Adrenal gland (tissue), 12 donors: ENCODE measurements around the gene LMNA. TPM values are rescaled to one million over a fixed set of nuclear protein-coding genes. Genes with fewer than 3 reads are reported as not detected.

ENCODE experiments used
- DNase-seq, 7 donors: peaks; one replicate each; pipeline ENCODE4 v3.0.0-alpha.2; 2019 to 2020
- H3K27ac ChIP-seq, 5 donors: fragments of 200-600 bp; sonication (generic) in 4 of 5; 1 replicate in 3 of 5; 2 replicates in 2 of 5; pipeline versions ENCODE4 v1.5.1 to v1.8.0; 2016 to 2020; ENCODE audit warnings: mild to moderate bottlenecking in 1 of 5
- H3K27me3 ChIP-seq: fragments of 200-600 bp; 2 replicates; pipeline ENCODE4 v1.8.0; 2021
- H3K36me3 ChIP-seq, 2 donors: fragments of 200-600 bp; replicated peaks in 1 of 2; 1 replicate in 1 of 2; 2 replicates in 1 of 2; pipeline versions ENCODE4 v1.5.1 to v1.8.0; 2018 to 2022
- H3K4me1 ChIP-seq, 2 donors: fragments of 200-600 bp; replicated peaks in 1 of 2; 1 replicate in 1 of 2; 2 replicates in 1 of 2; pipeline versions ENCODE4 v1.5.1 to v1.8.0; 2018 to 2021
- H3K4me3 ChIP-seq, 4 donors: fragments of 200-600 bp; sonication (generic) in 3 of 4; one replicate each; pipeline ENCODE4 v1.5.1; 2016 to 2018
- H3K9me3 ChIP-seq, 3 donors: fragments of 200-600 bp; sonication (generic) in 1 of 3; replicated peaks in 1 of 3; 1 replicate in 2 of 3; 2 replicates in 1 of 3; pipeline versions ENCODE4 v1.5.1 to v1.8.0; 2016 to 2021
- CTCF ChIP-seq, 6 experiments: fragments of 450-650 bp in 4 of 6; fragments of 200-600 bp in 2 of 6; sonication (generic) in 1 of 6; IDR thresholded peaks; 1 replicate in 5 of 6; 2 replicates in 1 of 6; pipeline versions ENCODE4 v1.5.1 to v1.8.0; 2016 to 2021; ENCODE audit warnings: antibody characterized with exemption in 6 of 6, mild to moderate bottlenecking in 2 of 6, moderate library complexity in 1 of 6
- POLR2A ChIP-seq, 2 donors: fragments of 450-650 bp; IDR thresholded peaks; one replicate each; pipeline ENCODE4 v1.6.1; 2017; ENCODE audit warnings: antibody characterized with exemption in 2 of 2, mild to moderate bottlenecking in 2 of 2, moderate library complexity in 1 of 2
- WGBS, 4 donors: extraction: QIAGEN DNeasy Blood & Tissue Kit in 2 of 4; methylation state at CpG; one replicate each; pipeline versions ENCODE4 v1.1.5 to v1.1.7; 2013 to 2017; 5-methylcytosine and 5-hydroxymethylcytosine counted together
- intact Hi-C, 2 donors: fragments of 100-400 bp; cut with DNase I; formaldehyde crosslinking; loops; one replicate each; pipeline versions ENCODE4 v1.14.1 to v1.15.0; 2022 to 2023
- polyA plus RNA-seq, 3 donors: library from polyadenylated mRNA; stranded (reverse); fragments of 200-250 nt in 2 of 3; fragments of 350-450 nt in 1 of 3; fragmentation: Illumina TruSeq in 1 of 3; extraction: RNeasy Lipid Tissue Mini Kit (QIAGEN cat#74804) in 1 of 3; gene quantifications; one replicate each; pipeline ENCODE4 v1.2.3, GENCODE V29; 2013 to 2014
- total RNA-seq, 9 donors: library from RNA; depleted of rRNA in 4 of 9; stranded (reverse); fragments of >200 nt in 4 of 9; fragments of 120-200 nt in 1 of 9; fragmentation: NEBNext Ultra II Directional in 1 of 9; extraction: Animal tissue kit (Norgen Biotek cat#: 25700) in 1 of 9; gene quantifications; one replicate each; pipeline versions ENCODE4 v1.1.0 to v1.2.4, GENCODE V29; 2013 to 2023
- donor health status: healthy with polysubstance abuse.
- donor health status: Bipolar disorder and iron deficiency.
- donor health status: DM: yes; HTN: yes; CAD: no.
- donor health status: DM: no; HTN: no; CAD: no.
- donor health status: DM: no; HTN: no; CAD: no.
- donor health status: DM: yes; HTN: yes; CAD: no.

LMNA gene
- total and polyA plus RNA-seq, 12 donors, result 116 to 591 (median 382) TPM

- Histone ChIP-seq H3K36me3 (peaks cover 0 to 94% of the 10 kb centered on the region in 2 donors), H3K4me1 (peaks cover 3 to 8% of the 10 kb centered on the region in 2 donors), H3K9me3 (no peaks in the 10 kb centered on the region), H3K27me3 (no peaks in the 10 kb centered on the region), H3K4me3 (no peak overlapping the region), H3K27ac (peak overlapping the region in 1 of 5 donors; percentile 18)
- TF ChIP-seq POLR2A (IDR thresholded peaks at IDR 0.05), result no peak
- no peak for TF ChIP-seq CTCF (IDR thresholded peaks at IDR 0.05)
- 84 to 92% (median 91%) methylated on average over 13 to 18 of the region's 18 CpGs for WGBS, 4 donors
- DNase-seq, result no peak
- intact Hi-C loops, result no loop called here
Observed at GRCh38 chr1:156134716-156135435, 20.4 kb downstream of the LMNA start.

DNA sequence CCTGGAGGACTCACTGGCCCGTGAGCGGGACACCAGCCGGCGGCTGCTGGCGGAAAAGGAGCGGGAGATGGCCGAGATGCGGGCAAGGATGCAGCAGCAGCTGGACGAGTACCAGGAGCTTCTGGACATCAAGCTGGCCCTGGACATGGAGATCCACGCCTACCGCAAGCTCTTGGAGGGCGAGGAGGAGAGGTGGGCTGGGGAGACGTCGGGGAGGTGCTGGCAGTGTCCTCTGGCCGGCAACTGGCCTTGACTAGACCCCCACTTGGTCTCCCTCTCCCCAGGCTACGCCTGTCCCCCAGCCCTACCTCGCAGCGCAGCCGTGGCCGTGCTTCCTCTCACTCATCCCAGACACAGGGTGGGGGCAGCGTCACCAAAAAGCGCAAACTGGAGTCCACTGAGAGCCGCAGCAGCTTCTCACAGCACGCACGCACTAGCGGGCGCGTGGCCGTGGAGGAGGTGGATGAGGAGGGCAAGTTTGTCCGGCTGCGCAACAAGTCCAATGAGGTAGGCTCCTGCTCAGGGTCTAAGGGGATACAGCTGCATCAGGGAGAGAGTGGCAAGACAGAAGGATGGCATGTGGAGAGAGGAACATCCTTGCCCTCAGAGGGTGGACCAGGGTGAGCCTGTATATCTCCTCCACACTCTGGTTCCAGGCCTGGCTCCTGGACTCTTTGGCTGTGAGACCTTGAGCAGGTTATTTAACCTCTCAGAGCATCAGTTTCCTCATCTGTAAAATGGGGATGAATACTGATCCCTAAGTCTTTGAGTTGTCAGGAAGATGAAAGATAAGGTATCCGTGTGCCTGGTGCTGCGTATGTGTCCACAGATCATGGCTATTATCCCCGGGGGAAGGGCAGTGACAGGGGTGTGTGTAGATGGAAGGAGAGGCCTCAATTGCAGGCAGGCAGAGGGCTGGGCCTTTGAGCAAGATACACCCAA, 21.7 kb downstream of the LMNA start:
- peaks cover 0 to 86% of the 10 kb centered on the region in 2 donors for H3K36me3 ChIP-seq
- TF ChIP-seq CTCF (IDR thresholded peaks at IDR 0.05), result no peak
- no peak for TF ChIP-seq POLR2A (IDR thresholded peaks at IDR 0.05)
- H3K4me3 ChIP-seq, result no peak overlapping the region
- no peaks in the 10 kb centered on the region for H3K27me3 ChIP-seq
- no peak overlapping the region for H3K27ac ChIP-seq
- intact Hi-C loops, result no loop called here
- DNase-seq, result peak in 1 of 7 donors; percentile 22
- 88 to 92% (median 90%) methylated on average over 32 to 34 of the region's 34 CpGs for WGBS, 4 donors
- no peaks in the 10 kb centered on the region for H3K4me1 ChIP-seq
- H3K9me3 ChIP-seq, result no peaks in the 10 kb centered on the region

DNA sequence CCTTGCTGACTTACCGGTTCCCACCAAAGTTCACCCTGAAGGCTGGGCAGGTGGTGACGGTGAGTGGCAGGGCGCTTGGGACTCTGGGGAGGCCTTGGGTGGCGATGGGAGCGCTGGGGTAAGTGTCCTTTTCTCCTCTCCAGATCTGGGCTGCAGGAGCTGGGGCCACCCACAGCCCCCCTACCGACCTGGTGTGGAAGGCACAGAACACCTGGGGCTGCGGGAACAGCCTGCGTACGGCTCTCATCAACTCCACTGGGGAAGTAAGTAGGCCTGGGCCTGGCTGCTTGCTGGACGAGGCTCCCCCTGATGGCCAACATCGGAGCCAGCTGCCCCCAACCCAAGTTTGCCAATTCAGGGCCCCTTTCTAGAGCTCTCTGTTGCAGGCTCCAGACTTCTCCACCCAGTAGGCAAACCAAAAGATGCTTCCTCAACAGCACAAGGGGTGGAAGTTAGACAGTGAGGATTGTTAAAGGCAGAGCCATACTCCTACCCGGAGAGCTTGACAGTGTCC, 22.5 kb downstream of the LMNA start:
- intact Hi-C loops, result no loop called here
- H3K9me3 ChIP-seq, result no peaks in the 10 kb centered on the region
- H3K27ac ChIP-seq, result no peak overlapping the region
- WGBS, 4 donors, result 77 to 90% (median 80%) methylated on average over 2 to 12 of the region's 12 CpGs
- no peaks in the 10 kb centered on the region for H3K4me1 ChIP-seq
- peaks cover 0 to 78% of the 10 kb centered on the region in 2 donors for H3K36me3 ChIP-seq
- DNase-seq, result peak in 1 of 7 donors; percentile 21
- no peaks in the 10 kb centered on the region for H3K27me3 ChIP-seq
- no peak overlapping the region for H3K4me3 ChIP-seq
- TF ChIP-seq POLR2A (IDR thresholded peaks at IDR 0.05) (no peak), CTCF (IDR thresholded peaks at IDR 0.05) (no peak)

- TF ChIP-seq POLR2A (IDR thresholded peaks at IDR 0.05) (no peak), CTCF (IDR thresholded peaks at IDR 0.05) (no peak)
- Histone ChIP-seq H3K4me1 (no peaks in the 10 kb centered on the region), H3K27ac (no peak overlapping the region), H3K4me3 (no peak overlapping the region), H3K27me3 (no peaks in the 10 kb centered on the region), H3K36me3 (peaks cover 0 to 63% of the 10 kb centered on the region in 2 donors), H3K9me3 (no peaks in the 10 kb centered on the region)
- intact Hi-C loops, result no loop called here
- DNase-seq, result peak in 1 of 7 donors; percentile 24
- WGBS, 4 donors, result 87 to 92% (median 90%) methylated on average over 9 to 22 of the region's 22 CpGs
Observed at GRCh38 chr1:156138458-156138867, 24.0 kb downstream of the LMNA start.
